HG02852 (cell line): Measurements from ENCODE around the gene GIGYF2.

ENCODE experiments used
- ATAC-seq: cut with Tn5 transposase; IDR thresholded peaks from one replicate; pipeline ENCODE4 v1.9.1; 2021; ENCODE audit warnings: mild to moderate bottlenecking, moderate library complexity; ENCODE audit not compliant: unreplicated experiment

Gene GIGYF2

GRCh38 chr2:232860593-232861241, 163.6 kb downstream of the GIGYF2 start:
- no peak for ATAC-seq

- ATAC-seq = no peak
Measured at GRCh38 chr2:232861353-232861752, 164.2 kb downstream of the GIGYF2 start.

DNA sequence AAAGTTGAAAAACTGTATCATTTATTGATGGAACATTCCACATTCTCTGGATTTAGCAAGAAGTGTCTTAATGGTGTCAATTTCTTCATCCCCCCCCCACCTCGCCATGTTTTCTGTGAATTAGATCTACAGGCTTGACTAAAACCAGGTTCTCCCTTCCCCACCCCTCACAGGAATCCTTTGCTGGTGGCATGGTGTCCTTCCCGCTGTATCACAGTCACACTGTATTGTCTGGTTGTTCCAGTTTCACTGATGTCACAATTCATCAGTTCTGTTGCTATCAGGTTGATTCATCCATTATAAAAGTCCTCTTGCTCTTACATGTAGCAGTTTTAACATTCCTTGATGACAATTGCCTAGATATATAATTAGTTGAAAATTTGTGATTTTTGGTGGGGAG, 166.9 kb downstream of the GIGYF2 start:
- ATAC-seq = no peak

DNA sequence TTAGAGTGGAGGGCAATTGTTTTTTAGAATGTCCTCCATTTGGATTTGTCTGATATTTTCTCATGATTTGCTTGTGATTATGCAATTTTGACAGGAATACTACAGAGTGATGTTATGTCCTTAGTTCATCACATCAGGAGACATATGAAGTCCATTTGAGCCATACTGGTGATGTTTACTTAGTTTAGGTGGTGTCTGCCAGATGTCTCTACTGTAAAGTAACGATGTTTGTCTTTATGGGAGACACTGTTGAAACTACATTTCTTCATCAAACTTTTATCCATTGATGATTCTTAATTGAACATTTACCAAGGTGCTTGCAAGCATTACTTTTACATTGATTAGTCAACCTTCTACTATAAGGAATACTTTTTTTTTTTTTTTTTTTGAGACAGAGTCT, 168.0 kb downstream of the GIGYF2 start:
- ATAC-seq = no peak

GRCh38 chr2:232866104-232866503, 169.0 kb downstream of the GIGYF2 start:
- ATAC-seq = no peak

GRCh38 chr2:232869138-232870017, 172.2 kb downstream of the GIGYF2 start:
- ATAC-seq = no peak

DNA sequence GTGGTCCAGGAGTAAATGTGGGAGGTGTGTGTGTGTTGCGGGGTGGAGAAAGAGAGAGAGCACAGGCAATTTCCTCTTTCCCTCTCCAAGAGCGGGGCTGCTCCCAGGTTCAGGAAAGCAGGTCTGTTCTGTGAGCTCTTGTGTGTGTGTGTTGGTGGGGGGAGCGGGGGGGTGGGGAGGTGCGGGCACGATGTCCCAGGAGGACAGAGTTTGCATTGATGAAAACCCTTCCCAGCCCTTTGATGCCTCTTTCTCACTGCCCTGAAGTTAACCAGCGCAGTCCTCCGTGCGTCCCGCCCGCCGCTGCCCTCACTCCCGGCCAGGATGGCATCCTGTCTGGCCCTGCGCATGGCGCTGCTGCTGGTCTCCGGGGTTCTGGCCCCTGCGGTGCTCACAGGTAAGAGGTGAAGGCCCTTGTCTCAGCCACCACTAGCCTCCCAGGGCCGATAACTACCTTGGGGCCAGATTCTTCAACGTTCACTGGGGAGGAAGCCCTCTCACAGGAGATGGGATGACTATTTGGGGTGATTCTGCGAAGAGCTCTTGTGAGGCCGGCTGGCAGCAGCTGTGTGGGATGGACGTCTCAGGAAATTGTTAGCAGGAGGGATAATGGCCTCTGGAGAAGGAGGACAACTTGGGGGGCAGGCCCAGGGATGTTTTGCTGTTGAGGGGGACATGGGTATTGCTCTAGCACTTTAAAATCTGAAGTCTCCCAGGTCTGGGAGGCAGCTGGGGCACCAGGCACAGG, 173.1 kb downstream of the GIGYF2 start, which contains the start of gene SNORC:
Gene SNORC (plus strand): TSS at position 247 of the 748 bp plus-strand sequence. CDS start 78 bp downstream, at position 325.
- ATAC-seq = no peak

DNA sequence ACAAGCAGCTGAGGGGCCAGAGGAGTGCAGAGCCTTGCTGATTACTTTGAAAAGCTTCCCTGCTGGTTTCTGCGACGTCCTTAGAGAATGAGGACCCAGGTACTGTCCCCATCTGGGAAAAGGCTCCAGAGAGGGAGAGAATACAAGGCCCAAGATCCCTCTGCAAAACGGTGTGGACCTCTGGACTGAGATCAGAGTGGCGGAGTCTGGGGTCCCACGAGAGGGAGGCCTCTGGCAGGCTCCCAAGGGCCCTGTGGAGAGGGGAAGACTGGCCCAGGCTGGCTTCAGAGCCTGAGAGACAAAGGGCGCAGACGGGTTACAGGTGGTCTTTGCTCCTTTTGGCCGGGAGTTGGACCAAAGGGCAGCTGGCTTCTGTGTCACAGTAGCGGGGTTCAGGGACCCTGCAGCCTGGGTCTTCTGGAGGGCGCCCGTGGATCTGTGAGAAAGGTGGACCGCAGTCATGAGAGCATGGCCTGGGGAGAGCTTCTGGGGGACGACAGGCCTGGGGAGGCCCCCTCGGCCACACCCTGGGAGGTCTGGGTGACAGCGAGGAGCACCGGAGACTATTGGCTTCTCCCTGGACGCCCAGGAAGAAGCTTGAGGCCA, 173.7 kb downstream of the GIGYF2 start:
- ATAC-seq = no peak

- no peak for ATAC-seq
Measured at GRCh38 chr2:232871418-232871834, 174.3 kb downstream of the GIGYF2 start.

DNA sequence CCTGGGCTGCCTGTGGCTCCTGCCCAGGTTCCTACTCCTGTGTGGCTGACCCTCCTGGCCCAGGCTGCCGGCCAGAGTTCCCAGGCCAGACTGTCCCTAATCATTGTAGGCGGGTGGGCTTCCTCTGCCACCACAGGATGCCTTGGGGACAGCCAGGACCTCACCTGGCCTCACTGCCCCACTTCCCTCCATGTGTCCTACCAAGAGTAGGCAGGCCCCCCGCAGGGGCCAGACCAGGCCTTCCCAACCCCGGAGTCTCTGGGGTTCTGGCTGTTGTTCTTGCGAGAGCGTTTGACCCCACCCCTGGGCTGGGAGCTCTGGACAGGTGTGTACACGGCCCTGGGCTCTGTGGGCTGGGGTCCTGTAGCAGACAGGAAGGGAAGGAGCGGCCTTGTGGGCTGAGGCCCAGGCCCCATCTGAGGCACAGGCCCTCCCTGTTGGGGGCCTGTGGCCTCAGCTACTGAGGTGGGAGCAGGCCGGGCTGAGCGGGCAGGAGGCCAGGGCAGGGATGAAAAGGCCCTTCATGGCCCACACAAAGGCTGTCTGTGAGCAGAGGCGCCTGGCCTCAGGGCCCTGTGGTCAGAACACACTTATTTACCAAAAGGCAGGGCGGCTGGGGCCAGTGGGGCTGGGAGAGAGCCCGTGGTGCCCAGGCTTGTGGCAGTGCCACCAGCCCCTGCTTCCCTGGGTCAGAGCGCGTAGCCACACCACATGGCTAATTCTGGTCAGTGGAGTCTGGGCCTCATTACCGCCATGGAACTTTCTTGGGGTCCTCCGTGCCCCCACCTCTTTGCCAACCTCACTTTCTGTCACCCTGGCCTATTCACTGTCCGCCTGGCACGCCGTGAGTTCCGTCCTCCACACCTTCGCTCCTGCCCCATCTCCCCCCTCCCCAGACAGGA, 175.0 kb downstream of the GIGYF2 start:
- ATAC-seq = no peak

GRCh38 chr2:232872826-232873225, 175.7 kb downstream of the GIGYF2 start:
- no peak for ATAC-seq

DNA sequence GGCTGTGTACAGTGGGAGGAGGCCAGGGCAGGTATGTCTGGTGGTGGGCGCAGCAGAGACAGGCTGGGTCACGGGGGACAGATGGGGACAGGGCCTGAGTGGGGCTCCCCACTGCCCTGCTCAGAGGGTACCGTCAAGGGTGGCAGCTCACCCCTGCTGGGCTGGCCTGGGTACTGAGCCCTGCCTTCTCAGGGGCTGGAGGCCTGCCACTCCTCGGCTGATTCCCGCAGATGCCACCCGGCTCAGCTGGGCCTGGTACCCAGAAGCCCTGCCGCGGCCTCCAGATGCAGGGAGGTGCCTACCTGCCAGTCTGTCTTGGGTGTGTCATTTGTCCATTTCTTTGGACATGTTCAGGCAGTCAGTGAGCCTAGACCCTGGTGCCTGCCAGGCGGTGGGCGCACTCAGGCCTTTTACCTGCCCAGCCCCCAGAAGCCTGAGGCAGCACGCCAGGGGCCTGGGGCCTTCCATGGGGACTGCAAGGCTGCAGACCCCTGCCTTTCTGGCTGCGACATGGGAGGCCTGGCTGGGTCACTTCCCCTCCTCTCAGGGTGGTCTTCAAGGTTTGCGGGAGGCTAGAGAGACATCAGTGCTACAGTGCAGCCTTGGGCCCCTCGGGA, 176.3 kb downstream of the GIGYF2 start:
- no peak for ATAC-seq

DNA sequence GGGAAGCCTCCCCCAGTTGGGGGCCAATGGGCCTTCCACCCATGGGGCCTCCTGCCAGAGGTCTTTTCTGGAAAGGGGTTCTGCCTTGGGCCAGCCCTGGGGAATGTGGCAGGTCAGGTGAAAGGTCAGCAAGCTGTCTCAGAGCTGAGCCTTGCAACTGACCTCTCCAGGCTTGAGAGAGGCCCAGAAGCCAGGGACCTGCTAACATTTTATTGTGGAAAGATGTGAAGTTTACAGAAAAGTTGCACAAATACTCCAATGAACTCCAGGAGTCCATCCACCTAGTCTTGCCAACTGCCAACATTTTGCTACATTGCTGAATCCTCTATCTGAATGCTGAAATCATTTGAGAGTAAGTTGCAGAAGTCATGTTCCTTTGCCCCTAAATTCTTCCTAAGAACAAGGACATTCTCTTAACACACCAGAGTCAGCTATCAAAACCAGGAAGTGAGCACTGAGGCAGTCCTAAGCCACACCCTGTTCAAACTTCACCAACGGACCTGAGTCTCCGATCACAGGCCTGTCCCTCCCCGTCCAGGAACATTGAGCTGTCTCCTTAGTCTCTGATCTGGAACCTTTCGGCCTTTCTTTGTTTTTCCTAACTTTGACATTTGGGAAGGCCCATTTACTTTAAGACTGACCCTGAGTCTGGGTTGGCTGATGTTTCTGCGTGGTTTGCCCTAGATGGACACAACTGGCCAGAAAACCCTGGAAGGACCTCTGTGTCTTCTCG, 176.9 kb downstream of the GIGYF2 start:
- ATAC-seq = no peak

- ATAC-seq = no peak
Measured at GRCh38 chr2:232874677-232875223, 177.6 kb downstream of the GIGYF2 start.

DNA sequence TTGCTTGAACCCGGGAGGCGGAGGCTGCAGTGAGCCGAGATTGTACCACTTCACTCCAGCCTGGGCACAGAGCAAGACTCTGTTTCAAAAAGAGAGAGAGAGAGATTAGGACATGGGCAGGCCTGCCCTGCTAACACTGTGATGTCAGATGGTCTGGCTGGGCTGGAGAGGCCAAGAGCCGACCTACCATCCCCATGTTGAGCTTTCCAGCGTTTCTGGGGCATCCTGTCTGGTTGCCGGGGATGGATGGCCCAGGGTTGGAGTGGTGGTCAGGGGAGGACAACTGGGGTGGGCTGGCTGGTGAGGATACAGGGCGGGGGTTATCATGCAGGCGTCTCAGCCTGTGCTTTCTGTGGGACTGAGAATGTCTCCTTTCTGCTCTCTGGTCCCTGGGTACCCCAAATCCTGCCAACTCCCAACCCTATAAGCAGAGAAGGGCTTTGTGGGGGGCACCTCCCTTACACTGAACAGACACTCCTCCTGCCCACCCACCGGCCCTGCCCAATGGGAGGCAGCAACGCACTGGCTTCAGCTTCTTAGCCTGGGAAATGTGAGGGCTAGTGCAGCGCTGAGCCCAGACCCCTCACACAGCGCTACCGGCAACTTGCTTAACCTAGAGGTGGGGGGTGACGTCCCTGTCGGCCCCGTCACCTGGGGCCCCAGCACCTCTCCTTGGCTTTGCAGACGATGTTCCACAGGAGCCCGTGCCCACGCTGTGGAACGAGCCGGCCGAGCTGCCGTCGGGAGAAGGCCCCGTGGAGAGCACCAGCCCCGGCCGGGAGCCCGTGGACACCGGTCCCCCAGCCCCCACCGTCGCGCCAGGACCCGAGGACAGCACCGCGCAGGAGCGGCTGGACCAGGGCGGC, 178.4 kb downstream of the GIGYF2 start:
- no peak for ATAC-seq

DNA sequence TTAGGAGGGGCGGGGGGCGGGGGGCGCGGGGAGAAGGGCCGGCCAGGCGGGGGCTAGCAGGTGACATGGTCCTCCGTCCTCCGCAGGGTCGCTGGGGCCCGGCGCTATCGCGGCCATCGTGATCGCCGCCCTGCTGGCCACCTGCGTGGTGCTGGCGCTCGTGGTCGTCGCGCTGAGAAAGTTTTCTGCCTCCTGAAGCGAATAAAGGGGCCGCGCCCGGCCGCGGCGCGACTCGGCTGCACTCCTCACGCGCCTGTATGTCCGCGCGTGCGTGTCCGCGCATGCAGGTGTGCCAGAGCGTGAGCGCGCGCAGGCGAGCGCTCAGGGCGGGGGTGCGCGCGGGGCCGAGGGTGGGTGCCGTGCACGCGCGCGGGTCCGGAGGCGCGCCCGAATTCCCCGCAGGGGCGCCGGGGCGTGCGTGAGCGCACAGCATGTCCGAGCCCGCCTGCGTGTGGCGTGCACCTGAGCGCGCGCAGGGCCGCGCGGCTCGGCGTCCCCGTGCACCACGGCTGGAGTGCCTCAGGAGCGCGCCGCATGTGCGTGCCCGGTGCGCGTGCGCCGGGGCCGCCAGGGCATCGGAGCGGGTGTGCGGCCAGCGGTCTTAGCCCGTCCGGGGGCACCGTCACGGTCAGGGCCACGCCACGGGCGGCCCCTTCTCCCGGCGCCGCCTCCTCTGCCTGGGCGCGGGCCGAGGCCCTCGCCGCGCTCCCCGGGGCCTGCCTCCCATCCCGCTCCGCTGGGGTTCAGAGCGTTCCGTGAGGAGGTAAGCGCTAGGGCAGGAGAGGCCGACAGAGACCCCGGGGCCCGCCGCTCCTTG, 179.2 kb downstream of the GIGYF2 start:
- no peak for ATAC-seq

DNA sequence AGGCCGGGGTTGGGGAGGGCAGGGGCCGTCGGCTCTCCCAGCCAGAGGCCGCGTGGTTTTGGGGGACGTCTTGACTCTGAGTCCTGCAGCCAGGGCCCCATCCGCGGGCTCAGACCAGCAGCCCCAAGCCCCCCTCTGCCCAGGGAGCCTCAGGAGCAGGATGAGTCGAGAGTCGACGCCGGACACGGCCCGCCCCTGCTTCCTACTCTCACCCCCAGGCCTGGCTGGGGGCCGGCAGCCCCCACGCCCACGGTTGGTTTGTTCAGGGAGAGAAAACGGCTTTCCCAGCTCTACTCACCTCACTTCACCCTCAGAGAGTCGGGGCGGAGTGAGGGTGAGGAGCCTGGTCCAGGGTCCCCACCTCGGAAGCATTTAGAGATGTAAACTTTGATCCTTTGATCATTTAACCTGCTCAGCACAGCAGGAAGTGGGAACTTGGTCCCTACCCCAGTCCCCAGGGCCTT, 179.9 kb downstream of the GIGYF2 start:
- no peak for ATAC-seq
